ENCODE data around the gene GTF3C6. TPM values are rescaled to one million over a fixed set of nuclear protein-coding genes. Genes with fewer than 3 reads are reported as not detected.
"Not testable (repeated sequence)": the region's sequence is repeated elsewhere in the genome, so short reads cannot be mapped to it uniquely, and the experiment has no call there.

GTF3C6 gene
- total RNA-seq, 2 donors from 2014 or later: 75.6 to 87.4 TPM

DNA sequence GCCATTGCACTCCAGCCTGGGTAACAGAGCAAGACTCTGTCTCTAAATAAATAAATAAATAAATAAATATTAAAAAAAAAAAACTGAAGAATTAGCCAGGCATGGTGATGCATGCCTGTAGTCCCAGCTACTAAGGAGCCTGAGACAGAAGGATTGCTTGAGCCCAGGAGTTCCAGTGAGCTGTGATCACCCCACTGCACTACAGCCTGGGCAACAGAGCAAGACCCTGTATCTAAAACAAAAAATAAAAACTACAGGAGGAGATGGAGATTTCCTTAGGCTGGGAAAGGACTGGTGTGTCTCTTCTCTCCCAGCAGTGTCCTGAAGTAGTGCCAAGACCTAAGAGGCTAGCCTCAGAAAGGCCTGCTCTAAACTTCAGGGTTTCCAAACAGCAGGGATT lies 8.1 kb upstream of the GTF3C6 start:
- H3K9ac ChIP-seq (ENCODE audit: low read depth in 2 of 2, low read length in 2 of 2): no peak overlapping the region
- intact Hi-C loops (cut with DNase I): loop anchor here (5.0 kb wide), 1 partner anchor 268 kb away; no protein-coding TSS in a partner anchor
- H3K4me1 ChIP-seq: no peaks in the 10 kb centered on the region
- DNase-seq: no peak
- H3K27me3 ChIP-seq: no peaks in the 10 kb centered on the region
- no peaks in the 10 kb centered on the region for H3K9me3 ChIP-seq
- TF ChIP-seq CTCF (IDR thresholded peaks at IDR 0.05): no peak
- H3K27ac ChIP-seq: no peak overlapping the region
- H3K4me3 ChIP-seq: no peak overlapping the region
- H3K36me3 ChIP-seq: no peaks in the 10 kb centered on the region

GRCh38 chr6:110951008-110951407 lies 7.5 kb upstream of the GTF3C6 start:
- H3K27me3 ChIP-seq: no peaks in the 10 kb centered on the region
- no peak overlapping the region for H3K4me3 ChIP-seq
- no peak for DNase-seq
- intact Hi-C loops (cut with DNase I): loop anchor here (5.0 kb wide), 1 partner anchor 269 kb away; no protein-coding TSS in a partner anchor
- no peak for TF ChIP-seq CTCF (IDR thresholded peaks at IDR 0.05)
- no peaks in the 10 kb centered on the region for H3K9me3 ChIP-seq
- H3K4me1 ChIP-seq: no peaks in the 10 kb centered on the region
- no peak overlapping the region for H3K27ac ChIP-seq
- no peaks in the 10 kb centered on the region for H3K36me3 ChIP-seq
- no peak overlapping the region for H3K9ac ChIP-seq (ENCODE audit: low read depth in 2 of 2, low read length in 2 of 2)

DNA sequence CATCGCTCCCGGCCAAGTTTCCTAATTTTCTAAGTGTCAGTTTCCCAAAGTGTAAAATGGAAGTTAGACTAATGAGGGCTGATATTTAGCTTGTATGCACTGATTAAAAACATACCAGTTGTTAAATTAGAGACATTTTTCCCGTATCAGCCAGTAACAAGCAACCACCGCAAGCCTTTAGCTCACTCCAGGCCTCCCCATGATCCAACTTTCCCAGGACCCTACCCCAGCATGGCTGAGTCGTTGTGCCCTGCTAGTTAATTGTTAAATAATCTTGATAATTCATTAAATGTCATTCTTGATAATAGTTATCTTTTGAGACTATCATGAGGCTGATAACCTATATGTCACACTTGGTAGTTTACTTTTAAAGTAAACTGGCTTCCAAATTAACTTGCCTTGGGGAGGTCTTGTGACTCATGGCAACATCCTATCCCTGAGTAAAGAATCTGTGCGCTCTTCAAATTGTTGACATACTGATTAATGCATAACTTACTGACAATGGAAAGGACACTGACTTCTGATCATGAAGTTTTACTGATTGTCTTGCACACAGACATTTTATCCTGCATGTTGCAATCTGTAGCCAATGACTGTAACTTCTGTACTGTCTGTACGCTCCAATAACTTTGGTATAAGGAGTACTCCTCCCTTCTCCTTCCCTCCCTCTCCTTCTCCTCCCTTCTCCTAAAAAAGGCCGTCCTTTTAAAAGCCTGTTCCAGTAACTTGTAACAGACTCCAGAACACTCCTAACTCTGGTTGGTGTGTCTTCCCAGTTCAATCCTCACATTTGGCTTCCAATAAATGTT lies 6.3 kb upstream of the GTF3C6 start:
- no peaks in the 10 kb centered on the region for H3K27me3 ChIP-seq
- no peak overlapping the region for H3K9ac ChIP-seq (ENCODE audit: low read depth in 2 of 2, low read length in 2 of 2)
- no peak for TF ChIP-seq CTCF (IDR thresholded peaks at IDR 0.05)
- H3K4me3 ChIP-seq: no peak overlapping the region
- DNase-seq: no peak
- H3K4me1 ChIP-seq: no peaks in the 10 kb centered on the region
- H3K36me3 ChIP-seq: no peaks in the 10 kb centered on the region
- H3K9me3 ChIP-seq: no peaks in the 10 kb centered on the region
- intact Hi-C loops (cut with DNase I): loop anchor here (5.0 kb wide), 1 partner anchor 270 kb away; no protein-coding TSS in a partner anchor
- H3K27ac ChIP-seq: peak overlapping the region; percentile 19

GRCh38 chr6:110953633-110954303 lies 4.7 kb upstream of the GTF3C6 start:
- TF ChIP-seq CTCF (IDR thresholded peaks at IDR 0.05): no peak
- no peaks in the 10 kb centered on the region for H3K9me3 ChIP-seq
- H3K4me3 ChIP-seq: no peak overlapping the region
- DNase-seq: no peak
- intact Hi-C loops (cut with DNase I): loop anchor here (5.0 kb wide), 1 partner anchor 271 kb away; no protein-coding TSS in a partner anchor
- no peaks in the 10 kb centered on the region for H3K27me3 ChIP-seq
- H3K27ac ChIP-seq: no peak overlapping the region
- no peaks in the 10 kb centered on the region for H3K4me1 ChIP-seq
- H3K9ac ChIP-seq (ENCODE audit: low read depth in 2 of 2, low read length in 2 of 2): no peak overlapping the region
- H3K36me3 ChIP-seq: no peaks in the 10 kb centered on the region

GRCh38 chr6:110960014-110960390 lies 1.5 kb downstream of the GTF3C6 start:
- H3K27me3 ChIP-seq: no peaks in the 10 kb centered on the region
- no peak for DNase-seq
- H3K4me3 ChIP-seq: no peak overlapping the region
- no peak for TF ChIP-seq CTCF (IDR thresholded peaks at IDR 0.05)
- intact Hi-C loops (cut with DNase I): no loop called here
- H3K4me1 ChIP-seq: peaks cover 7% of the 10 kb centered on the region
- H3K9ac ChIP-seq (ENCODE audit: low read depth in 2 of 2, low read length in 2 of 2): no peak overlapping the region
- peaks cover under 1% of the 10 kb centered on the region for H3K36me3 ChIP-seq
- H3K9me3 ChIP-seq: no peaks in the 10 kb centered on the region
- no peak overlapping the region for H3K27ac ChIP-seq

- H3K36me3 ChIP-seq; intact Hi-C loops (cut with DNase I); DNase-seq; H3K4me3 ChIP-seq; H3K4me1 ChIP-seq; H3K27ac ChIP-seq; H3K27me3 ChIP-seq; H3K9me3 ChIP-seq; H3K9ac ChIP-seq (ENCODE audit: low read depth in 2 of 2, low read length in 2 of 2): not testable (repeated sequence)
Observed at GRCh38 chr6:110962636-110963035, 4.1 kb downstream of the GTF3C6 start.
